Cortex of kidney (tissue), 1 donor: ENCODE measurements around the gene DPY19L1.
"Not testable (repeated sequence)": the region's sequence is repeated elsewhere in the genome, so short reads cannot be mapped to it uniquely, and the experiment has no call there.

ENCODE experiments used
- DNase-seq: peaks from one replicate; lab custom pipeline; 2025; lab: John Stamatoyannopoulos, UW

Gene DPY19L1

GRCh38 chr7:35037211-35037525 is at the start of gene DPY19L1:
Gene DPY19L1 (minus strand): TSS chr7:35037485. CDS start chr7:35037394, 91 bp downstream.
- DNase-seq = no peak

- DNase-seq = not testable (repeated sequence)
Observed at GRCh38 chr7:35079517-35079916, 42.2 kb upstream of the DPY19L1 start.

GRCh38 chr7:35074008-35074407 is 36.7 kb upstream of the DPY19L1 start:
- DNase-seq = not testable (repeated sequence)

GRCh38 chr7:35072950-35073827 is 35.9 kb upstream of the DPY19L1 start:
- DNase-seq = not testable (repeated sequence)

- not testable (repeated sequence) for DNase-seq
Observed at GRCh38 chr7:35069084-35069483, 31.8 kb upstream of the DPY19L1 start.

- not testable (repeated sequence) for DNase-seq
Observed at GRCh38 chr7:35065382-35065781, 28.1 kb upstream of the DPY19L1 start.

- not testable (repeated sequence) for DNase-seq
Observed at GRCh38 chr7:35058571-35058970, 21.3 kb upstream of the DPY19L1 start.

GRCh38 chr7:35057505-35058451 is 20.5 kb upstream of the DPY19L1 start:
- not testable (repeated sequence) for DNase-seq

- DNase-seq = not testable (repeated sequence)
Observed at GRCh38 chr7:35055733-35056132, 18.4 kb upstream of the DPY19L1 start.

GRCh38 chr7:35053488-35054175 is 16.3 kb upstream of the DPY19L1 start:
- not testable (repeated sequence) for DNase-seq

- not testable (repeated sequence) for DNase-seq
Observed at GRCh38 chr7:35048390-35048789, 11.1 kb upstream of the DPY19L1 start.

GRCh38 chr7:35047912-35048305 is 10.6 kb upstream of the DPY19L1 start:
- not testable (repeated sequence) for DNase-seq

GRCh38 chr7:35047263-35047911 is 10.1 kb upstream of the DPY19L1 start:
- not testable (repeated sequence) for DNase-seq

GRCh38 chr7:35043301-35043700 is 6.0 kb upstream of the DPY19L1 start:
- DNase-seq = not testable (repeated sequence)

- no peak for DNase-seq
Observed at GRCh38 chr7:35040906-35041305, 3.6 kb upstream of the DPY19L1 start.

GRCh38 chr7:35039343-35039742 is 2.1 kb upstream of the DPY19L1 start:
- no peak for DNase-seq

GRCh38 chr7:35038354-35038753 is 1.1 kb upstream of the DPY19L1 start:
- DNase-seq = no peak

GRCh38 chr7:35037526-35038341 is 449 bp upstream of the DPY19L1 start:
- DNase-seq = peak; percentile 62

GRCh38 chr7:35036361-35037171 is 719 bp downstream of the DPY19L1 start:
- DNase-seq = no peak

GRCh38 chr7:35035511-35035961 is 1.7 kb downstream of the DPY19L1 start:
- DNase-seq = no peak
